CD4-positive, alpha-beta T cell treated with Interleukin-1 beta for 1 hour (primary cell): ENCODE results near the gene SLC6A17.

ENCODE experiments used
- DNase-seq, 2 donors: peaks; one replicate each; pipeline ENCODE4 v3.0.0-alpha.2; 2020 to 2022

The SLC6A17 gene

GRCh38 chr1:110205591-110206155 is 55.4 kb downstream of the SLC6A17 start:
- no peak for DNase-seq

DNA sequence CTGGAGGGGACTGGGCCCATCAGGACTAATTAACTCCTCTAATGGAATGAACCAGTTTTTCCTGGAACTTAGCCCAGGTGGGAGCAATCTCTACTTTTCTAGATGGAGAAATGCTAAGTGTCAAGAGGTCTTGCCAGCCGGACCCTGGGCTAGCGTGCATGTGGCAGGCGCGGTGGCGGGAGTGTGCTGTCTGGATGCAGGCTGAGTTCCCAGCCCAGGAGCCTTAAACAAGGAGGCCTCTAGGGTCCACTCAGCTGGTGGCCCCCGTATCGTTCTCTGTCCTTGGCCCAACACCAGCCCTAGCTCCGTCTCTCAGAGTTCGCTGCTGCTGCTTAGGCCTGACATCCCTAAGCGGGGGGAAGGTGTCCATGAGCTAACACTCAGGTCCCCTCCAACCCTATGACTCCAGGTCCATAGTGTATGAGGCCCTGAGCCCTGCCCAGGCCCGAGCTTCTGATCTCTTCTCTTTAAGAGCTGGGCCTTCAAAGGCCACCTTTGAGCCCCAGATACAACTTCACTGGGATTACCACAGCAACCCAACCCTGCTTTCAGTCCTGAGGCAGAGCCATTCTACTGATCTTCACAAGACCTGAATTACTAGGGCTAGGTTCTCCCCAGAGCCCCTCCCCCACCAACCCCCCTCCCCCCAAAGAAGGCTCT is 56.1 kb downstream of the SLC6A17 start:
- DNase-seq, result no peak

DNA sequence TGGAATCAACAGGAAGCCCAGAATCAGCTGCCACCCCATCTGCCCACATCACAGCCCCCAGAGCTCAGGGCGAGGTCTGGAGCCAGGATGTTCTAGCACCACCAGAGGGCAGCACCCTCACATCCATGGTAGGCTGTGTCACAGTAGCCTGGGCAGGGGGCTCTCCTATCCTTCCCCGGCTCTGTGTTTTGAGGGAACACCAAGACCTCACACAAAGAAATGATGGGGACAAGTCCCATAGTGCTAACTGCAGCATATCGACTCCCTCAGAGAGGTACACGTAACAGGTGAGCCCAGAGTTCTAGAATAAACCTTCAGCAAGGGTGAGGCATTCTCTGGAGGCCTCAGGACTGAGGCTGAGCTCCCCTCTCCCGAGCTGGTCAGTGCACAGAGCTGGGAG is 57.5 kb downstream of the SLC6A17 start:
- DNase-seq, result peak; percentile 77 to 80

DNA sequence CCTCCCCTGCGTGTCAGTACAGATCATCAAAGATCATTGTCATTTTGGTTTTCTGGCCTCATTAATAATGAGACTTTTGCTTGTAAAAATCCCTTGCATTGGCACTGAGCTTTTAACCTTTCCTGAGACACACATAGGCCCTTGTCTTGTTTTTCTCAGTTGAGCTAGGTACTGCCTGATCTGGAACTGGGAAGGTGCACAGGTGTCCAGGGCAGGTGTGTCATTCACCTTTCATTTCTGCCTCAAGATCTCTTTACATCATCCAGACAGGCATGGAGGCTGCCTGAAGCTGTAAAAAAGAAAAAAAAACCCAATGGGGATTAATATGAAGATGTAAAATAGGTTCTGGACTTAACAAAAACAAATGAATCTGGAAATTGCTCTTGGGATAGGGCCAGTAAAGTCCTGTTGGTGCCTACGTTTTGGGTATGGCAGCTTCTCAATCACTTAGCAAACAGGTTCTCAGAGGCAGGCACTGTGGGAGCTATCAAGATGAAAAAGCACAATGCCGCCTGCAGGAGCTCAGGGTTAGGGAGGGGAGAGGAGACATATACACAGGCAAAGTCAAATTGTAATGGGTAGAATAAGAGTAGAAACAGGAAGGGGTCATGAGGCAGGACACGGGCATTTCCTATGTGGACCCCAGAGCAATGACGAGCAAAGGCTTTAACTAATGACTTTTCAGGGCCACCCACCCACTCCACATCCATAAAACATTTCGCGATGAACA is 58.8 kb downstream of the SLC6A17 start:
- no peak for DNase-seq

GRCh38 chr1:110209715-110210603 is 59.7 kb downstream of the SLC6A17 start, which contains the start of gene KCNC4:
Gene KCNC4, plus strand, starts transcription at chr1:110210314. Its CDS starts 1,186 bp downstream, at chr1:110211500.
- peak; percentile 95 to 96 for DNase-seq

- DNase-seq, result peak; percentile 60 to 63
These were observed 60.6 kb downstream of the SLC6A17 start for GRCh38 chr1:110210604-110211495.

DNA sequence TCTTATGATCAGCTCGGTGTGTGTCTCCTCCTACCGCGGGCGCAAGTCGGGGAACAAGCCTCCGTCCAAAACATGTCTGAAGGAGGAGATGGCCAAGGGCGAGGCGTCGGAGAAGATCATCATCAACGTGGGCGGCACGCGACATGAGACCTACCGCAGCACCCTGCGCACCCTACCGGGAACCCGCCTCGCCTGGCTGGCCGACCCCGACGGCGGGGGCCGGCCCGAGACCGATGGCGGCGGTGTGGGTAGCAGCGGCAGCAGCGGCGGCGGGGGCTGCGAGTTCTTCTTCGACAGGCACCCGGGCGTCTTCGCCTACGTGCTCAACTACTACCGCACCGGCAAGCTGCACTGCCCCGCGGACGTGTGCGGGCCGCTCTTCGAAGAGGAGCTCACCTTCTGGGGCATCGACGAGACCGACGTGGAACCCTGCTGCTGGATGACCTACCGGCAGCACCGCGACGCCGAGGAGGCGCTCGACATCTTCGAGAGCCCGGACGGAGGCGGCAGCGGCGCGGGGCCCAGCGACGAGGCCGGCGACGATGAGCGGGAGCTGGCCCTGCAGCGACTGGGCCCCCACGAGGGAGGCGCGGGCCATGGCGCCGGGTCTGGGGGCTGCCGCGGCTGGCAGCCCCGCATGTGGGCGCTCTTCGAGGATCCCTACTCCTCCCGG is 61.3 kb downstream of the SLC6A17 start:
- peak; percentile 41 for DNase-seq

DNA sequence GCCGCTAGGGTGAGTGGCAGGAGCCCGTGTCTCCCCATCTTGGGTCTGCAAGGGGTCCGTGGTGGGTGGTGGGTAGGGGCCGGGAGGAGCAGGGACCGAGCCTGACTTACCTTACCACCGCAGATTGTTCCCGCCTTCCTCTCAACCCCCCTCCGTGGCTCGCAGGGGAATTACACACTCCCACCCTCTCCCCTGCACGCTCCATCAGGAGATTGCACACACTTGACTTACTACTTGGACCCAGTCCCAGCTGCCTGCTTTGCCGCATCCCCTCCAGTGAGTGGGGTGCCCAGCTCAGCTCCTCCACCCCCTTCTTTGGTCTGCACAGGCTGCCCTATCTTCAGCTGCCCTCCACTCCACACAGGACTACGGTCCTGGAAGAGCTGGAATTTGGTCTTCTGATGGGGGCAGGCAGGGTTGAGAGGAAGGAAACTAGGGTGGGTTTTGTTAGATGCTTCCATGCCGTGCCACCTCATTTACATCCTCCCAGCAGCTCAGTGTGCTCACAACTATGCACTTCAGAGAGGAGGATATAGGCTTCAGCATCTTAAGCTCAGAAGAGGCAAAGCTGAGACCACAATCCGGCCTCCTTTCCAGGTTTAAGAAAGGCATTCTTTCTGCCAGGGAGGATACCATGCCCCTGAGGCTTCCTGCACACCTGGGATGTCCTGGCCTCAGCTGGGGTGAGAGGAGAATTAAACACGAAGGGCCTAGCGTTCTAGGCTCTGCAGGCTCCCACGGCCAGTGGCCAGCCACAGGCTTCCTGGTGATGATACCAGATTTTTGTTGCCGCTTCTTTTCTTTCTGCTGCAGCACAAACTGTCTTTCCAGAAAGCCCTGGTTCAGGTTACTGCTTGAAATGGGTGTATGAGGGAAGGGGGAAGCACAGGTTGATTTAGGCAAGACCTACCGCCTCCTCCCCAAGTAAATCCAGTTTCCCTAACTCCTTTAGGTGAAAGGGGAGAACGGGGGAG is 62.2 kb downstream of the SLC6A17 start:
- no peak for DNase-seq

GRCh38 chr1:110213143-110213540 is 62.8 kb downstream of the SLC6A17 start:
- no peak for DNase-seq

DNA sequence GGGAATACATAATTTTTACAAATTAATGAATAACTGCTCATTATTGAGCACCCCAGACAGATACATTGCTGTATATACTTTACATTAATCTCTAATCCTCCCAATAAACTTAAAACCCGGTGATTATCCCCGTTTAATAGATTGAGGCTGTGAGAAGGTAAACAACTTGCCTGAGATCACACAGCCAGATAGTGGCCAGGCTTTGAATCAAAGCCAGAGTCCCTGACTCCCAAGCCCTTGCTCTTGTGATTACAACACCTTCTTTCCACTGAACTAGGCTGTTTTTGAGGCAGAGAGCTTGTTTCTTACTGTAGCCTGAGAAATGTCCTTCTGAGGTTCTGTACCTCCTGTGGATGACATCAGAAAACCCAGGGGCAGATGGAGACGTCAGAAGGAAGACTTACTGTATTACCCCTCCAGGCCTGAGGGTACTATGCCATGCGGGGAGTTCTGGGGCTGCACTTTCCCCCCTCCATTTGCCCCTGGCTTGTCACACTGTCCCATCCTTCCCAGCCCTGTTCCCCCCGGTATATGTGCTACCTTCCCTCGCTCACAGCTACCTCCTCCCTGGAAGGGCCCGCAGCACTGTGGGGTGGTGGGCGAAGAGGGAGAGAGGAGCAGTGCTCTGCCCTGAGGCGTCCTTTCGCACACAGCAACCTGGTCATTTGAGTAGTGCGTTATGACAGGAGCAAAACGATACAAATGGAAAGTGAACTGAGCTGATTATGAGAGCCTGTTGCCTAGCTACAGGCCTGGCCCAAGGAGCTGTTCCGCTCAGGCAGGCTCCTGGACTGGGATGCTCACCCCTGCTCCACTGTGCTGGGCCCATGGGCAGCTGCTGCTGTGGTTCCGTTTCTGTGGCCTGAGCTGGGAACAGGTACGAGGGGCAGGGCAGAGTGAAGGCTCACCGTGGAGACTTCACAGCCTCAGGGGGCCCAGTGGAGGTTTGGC is 64.4 kb downstream of the SLC6A17 start:
- DNase-seq, result no peak

GRCh38 chr1:110215621-110216515 is 65.6 kb downstream of the SLC6A17 start:
- DNase-seq, result no peak

GRCh38 chr1:110216844-110217444 is 66.7 kb downstream of the SLC6A17 start:
- DNase-seq, result no peak

- DNase-seq, result no peak
These were observed 67.8 kb downstream of the SLC6A17 start for GRCh38 chr1:110218137-110218536.

GRCh38 chr1:110218739-110219138 is 68.4 kb downstream of the SLC6A17 start:
- DNase-seq, result no peak

DNA sequence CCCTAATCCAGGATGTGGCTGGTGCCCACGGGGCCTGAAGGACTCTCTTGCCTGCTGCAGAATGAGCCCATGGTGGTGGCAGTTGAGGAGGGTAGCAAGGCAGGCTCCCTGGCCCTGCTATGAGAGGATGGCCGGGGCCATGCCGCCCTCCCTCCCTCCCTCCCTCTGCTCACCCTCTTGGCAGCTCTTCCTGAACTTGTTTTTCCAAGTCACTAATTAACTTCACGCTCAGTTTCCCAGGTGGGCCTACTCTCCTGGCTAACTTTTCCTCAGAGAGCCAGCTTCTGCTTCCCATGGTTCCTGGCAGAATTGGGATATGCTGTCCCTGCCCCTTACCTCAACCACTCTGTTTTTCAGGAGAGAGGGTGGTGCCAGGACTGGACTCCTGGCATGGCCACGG is 70.0 kb downstream of the SLC6A17 start:
- DNase-seq, result no peak

DNA sequence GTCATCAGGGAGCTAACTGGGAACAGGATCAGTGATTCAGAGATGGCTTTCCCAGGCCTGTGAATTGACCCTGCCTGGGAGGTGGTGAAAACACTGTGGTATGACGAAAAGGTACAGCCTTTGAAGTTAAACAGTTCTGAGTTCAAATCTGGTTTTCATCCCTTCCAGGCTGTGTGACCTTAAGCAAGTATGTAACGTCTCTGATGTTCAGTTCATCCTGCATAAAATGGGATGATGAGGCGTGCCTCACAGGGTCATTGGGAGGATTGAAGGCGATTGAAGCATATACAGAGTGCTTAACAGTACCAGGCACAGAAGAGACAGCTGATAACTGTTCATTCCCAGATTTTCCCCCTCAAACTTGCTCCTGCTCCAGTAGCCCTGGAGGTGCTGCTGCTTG is 70.8 kb downstream of the SLC6A17 start:
- no peak for DNase-seq

- no peak for DNase-seq
These were observed 72.8 kb downstream of the SLC6A17 start for GRCh38 chr1:110223127-110223526.
